WTC11 (cell line): Measurements from ENCODE around the gene HOXA1. TPM values are rescaled to one million over a fixed set of nuclear protein-coding genes. Genes with fewer than 3 reads are reported as not detected.

ENCODE experiments used
- ATAC-seq: fragments of 200-7000 bp; cut with Tn5 transposase; 2 replicates; pipeline ENCODE4 v1.10.0; 2021; ENCODE audit warnings: mild to moderate bottlenecking, moderate library complexity
- CTCF ChIA-PET: fragments of 300-600 bp; sonication (Branson Sonifier 250); formaldehyde crosslinking; loops from one replicate; lab custom pipeline; 2021; ENCODE audit warnings: antibody characterized with exemption; lab: Charles Lee
- POLR2A ChIA-PET: fragments of 350-600 bp; sonication (Branson Sonifier 250); formaldehyde crosslinking; loops from one replicate; lab custom pipeline; 2021; ENCODE audit warnings: antibody characterized with exemption; lab: Charles Lee
- DNase-seq: peaks from one replicate; pipeline ENCODE4 v3.0.0; 2021; ENCODE audit warnings: low spot score
- H3K27ac Mint-ChIP-seq: 2 replicates; pipeline ENCODE4 v1.8.0; 2021; ENCODE audit warnings: mixed read lengths
- H3K27me3 Mint-ChIP-seq: 2 replicates; pipeline ENCODE4 v1.8.0; 2021; ENCODE audit warnings: low read depth, mild to moderate bottlenecking, moderate library complexity, mixed read lengths
- H3K36me3 Mint-ChIP-seq: 2 replicates; pipeline ENCODE4 v1.8.0; 2021; ENCODE audit warnings: mixed read lengths
- H3K4me1 Mint-ChIP-seq: 2 replicates; pipeline ENCODE4 v1.8.0; 2022; ENCODE audit warnings: mixed read lengths
- H3K4me3 Mint-ChIP-seq: 2 replicates; pipeline ENCODE4 v1.8.0; 2021; ENCODE audit warnings: mild to moderate bottlenecking, moderate library complexity, mixed read lengths
- H3K9me3 Mint-ChIP-seq: 2 replicates; pipeline ENCODE4 v1.8.0; 2021; ENCODE audit warnings: mixed read lengths
- ARID4B ChIP-seq: sonication (generic); formaldehyde crosslinking; IDR thresholded peaks from 2 replicates; pipeline ENCODE4 v1.8.0; 2023; ENCODE audit warnings: missing genetic modification reagents, mild to moderate bottlenecking, borderline replicate concordance
- ATF1 ChIP-seq: sonication (generic); formaldehyde crosslinking; IDR thresholded peaks from 2 replicates; pipeline ENCODE4 v1.8.1; 2023; ENCODE audit warnings: mild to moderate bottlenecking, moderate library complexity, missing genetic modification reagents
- CDX4 ChIP-seq: fragments of 250-450 bp; sonication (Bioruptor Pico); IDR thresholded peaks from 2 replicates; pipeline ENCODE4 v1.9.0; 2021; ENCODE audit warnings: moderate library complexity, mild to moderate bottlenecking, inconsistent platforms, borderline replicate concordance
- CREB1 ChIP-seq: sonication (generic); formaldehyde crosslinking; IDR thresholded peaks from 2 replicates; pipeline ENCODE4 v1.8.0; 2023; ENCODE audit warnings: mild to moderate bottlenecking, missing genetic modification reagents
- FOXP4 ChIP-seq: sonication (generic); formaldehyde crosslinking; IDR thresholded peaks from 2 replicates; pipeline ENCODE4 v1.8.0; 2022; ENCODE audit warnings: mild to moderate bottlenecking, missing genetic modification reagents
- IRF1 ChIP-seq: sonication (generic); formaldehyde crosslinking; IDR thresholded peaks from 2 replicates; pipeline ENCODE4 v1.8.0; 2023; ENCODE audit warnings: missing genetic modification reagents
- IRF2 ChIP-seq: sonication (generic); formaldehyde crosslinking; IDR thresholded peaks from 2 replicates; pipeline ENCODE4 v1.8.0; 2022; ENCODE audit warnings: low read depth, missing genetic modification reagents, borderline replicate concordance
- MAX ChIP-seq: sonication (generic); formaldehyde crosslinking; IDR thresholded peaks from 2 replicates; pipeline ENCODE4 v1.8.0; 2022; ENCODE audit warnings: mild to moderate bottlenecking, missing genetic modification reagents
- MXD4 ChIP-seq: fragments of 250-450 bp; sonication (Bioruptor Pico); IDR thresholded peaks from 2 replicates; pipeline ENCODE4 v1.8.0; 2021; ENCODE audit warnings: mild to moderate bottlenecking, moderate library complexity, borderline replicate concordance
- NR1H2 ChIP-seq: sonication (generic); formaldehyde crosslinking; IDR thresholded peaks from 2 replicates; pipeline ENCODE4 v1.9.0; 2021; ENCODE audit warnings: mild to moderate bottlenecking, moderate library complexity, missing genetic modification reagents
- PRRX2 ChIP-seq: fragments of 250-450 bp; sonication (Bioruptor Pico); IDR thresholded peaks from 2 replicates; pipeline ENCODE4 v1.8.0; 2021; ENCODE audit warnings: mild to moderate bottlenecking
- SMAD4 ChIP-seq: sonication (generic); formaldehyde crosslinking; IDR thresholded peaks from 2 replicates; pipeline ENCODE4 v1.8.0; 2022; ENCODE audit warnings: mild to moderate bottlenecking, missing genetic modification reagents
- SOX15 ChIP-seq: fragments of 250-450 bp; sonication (Bioruptor Pico); IDR thresholded peaks from 2 replicates; pipeline ENCODE4 v1.9.0; 2021; ENCODE audit warnings: mild to moderate bottlenecking
- SP1 ChIP-seq: sonication (generic); formaldehyde crosslinking; conservative IDR thresholded peaks from 2 replicates; pipeline ENCODE4 v1.8.1; 2022; ENCODE audit warnings: missing genetic modification reagents
- STAT6 ChIP-seq: sonication (generic); formaldehyde crosslinking; conservative IDR thresholded peaks from 2 replicates; pipeline ENCODE4 v1.8.1; 2023; ENCODE audit warnings: mild to moderate bottlenecking, low read depth, missing genetic modification reagents, moderate library complexity
- TEAD4 ChIP-seq: sonication (generic); formaldehyde crosslinking; IDR thresholded peaks from 2 replicates; pipeline ENCODE4 v1.8.0; 2022; ENCODE audit warnings: mild to moderate bottlenecking, missing genetic modification reagents
- TP53 ChIP-seq: sonication (generic); formaldehyde crosslinking; IDR thresholded peaks from 2 replicates; pipeline ENCODE4 v1.8.1; 2023; ENCODE audit warnings: mild to moderate bottlenecking, missing genetic modification reagents
- ZNF263 ChIP-seq: sonication (generic); formaldehyde crosslinking; IDR thresholded peaks from 2 replicates; pipeline ENCODE4 v1.8.1; 2022; ENCODE audit warnings: low read depth, mild to moderate bottlenecking, moderate library complexity, missing genetic modification reagents
- ZNF281 ChIP-seq: sonication (generic); formaldehyde crosslinking; IDR thresholded peaks from 2 replicates; pipeline ENCODE4 v1.8.0; 2023; ENCODE audit warnings: mild to moderate bottlenecking, missing genetic modification reagents
- ZNF423 ChIP-seq: fragments of 250-450 bp; sonication (Bioruptor Pico); IDR thresholded peaks from 2 replicates; pipeline ENCODE4 v2.1.2; 2022; ENCODE audit warnings: mild to moderate bottlenecking, moderate library complexity
- total RNA-seq: library from RNA; stranded (reverse); gene quantifications from 3 replicates; pipeline ENCODE4 v1.2.3, GENCODE V29; 2021
- TF ChIP-seq, protein P1 (sequence below): sonication (generic); formaldehyde crosslinking; IDR thresholded peaks from 2 replicates; pipeline ENCODE4 v1.8.1; 2022; ENCODE audit warnings: mild to moderate bottlenecking, moderate library complexity, missing genetic modification reagents

HOXA1 gene
- total RNA-seq, 1 experiment from 2014 or later = not detected

- TF ChIP-seq SOX15 (CRISPR knock-in tag) (no peak), SMAD4 (no peak), IRF1 (CRISPR knock-in tag) (no peak; the same call in 1 of the 2 replicates), ZNF263 (CRISPR knock-in tag) (peak; percentile 79), ATF1 (CRISPR knock-in tag) (0 out of 2 replicates have a peak, but pooled peaks have one; percentile 58), CREB1 (CRISPR knock-in tag) (peak; percentile 94), PRRX2 (CRISPR knock-in tag) (no peak), NR1H2 (CRISPR knock-in tag) (no peak)
Observed at GRCh38 chr7:27088002-27088922, 7.5 kb downstream of the HOXA1 start (continued).

DNA sequence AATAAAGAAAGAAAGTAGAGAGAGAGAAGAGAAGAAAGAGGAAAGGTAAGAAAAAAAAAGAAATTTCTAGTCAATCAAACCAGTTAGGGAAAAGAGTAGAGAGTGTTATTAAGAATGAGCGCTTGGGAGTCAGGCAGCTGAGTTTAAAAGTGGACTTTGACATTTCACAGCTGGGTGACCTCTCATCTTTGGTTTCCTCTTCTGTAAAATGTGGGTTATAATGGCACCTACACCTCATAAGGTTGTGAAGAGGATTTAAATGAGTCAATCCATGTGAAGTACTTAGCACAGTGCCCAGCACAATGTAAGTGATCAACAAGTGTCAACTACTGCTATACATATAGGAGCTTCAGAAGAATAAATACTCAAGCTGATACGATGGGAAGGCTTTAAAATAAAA lies 12.2 kb downstream of the HOXA1 start:
- DNase-seq = no peak
- H3K4me1 Mint-ChIP-seq = peaks cover 9% of the 10 kb centered on the region; the same call in 1 of the 2 replicates
- H3K4me3 Mint-ChIP-seq = no peak overlapping the region
- ChIA-PET POLR2A (no interaction called here), CTCF (interaction anchor here (1.3 kb wide), 1 partner anchor 78 kb away, joined by 3 read pairs; no protein-coding TSS in a partner anchor)
- H3K27me3 Mint-ChIP-seq = peaks cover 72% of the 10 kb centered on the region
- no peak for ATAC-seq
- TF ChIP-seq SP1 (CRISPR knock-in tag) (no peak), TEAD4 (CRISPR knock-in tag) (no peak), STAT6 (CRISPR knock-in tag) (no peak), ZNF281 (no peak), IRF2 (CRISPR knock-in tag) (no peak), MXD4 (CRISPR knock-in tag) (no peak), ARID4B (CRISPR knock-in tag) (no peak), MAX (CRISPR knock-in tag) (no peak), ZNF423 (CRISPR knock-in tag) (no peak), CDX4 (CRISPR knock-in tag) (no peak), FOXP4 (no peak), TP53 (CRISPR knock-in tag) (no peak)
- TF ChIP-seq, protein P1, sequence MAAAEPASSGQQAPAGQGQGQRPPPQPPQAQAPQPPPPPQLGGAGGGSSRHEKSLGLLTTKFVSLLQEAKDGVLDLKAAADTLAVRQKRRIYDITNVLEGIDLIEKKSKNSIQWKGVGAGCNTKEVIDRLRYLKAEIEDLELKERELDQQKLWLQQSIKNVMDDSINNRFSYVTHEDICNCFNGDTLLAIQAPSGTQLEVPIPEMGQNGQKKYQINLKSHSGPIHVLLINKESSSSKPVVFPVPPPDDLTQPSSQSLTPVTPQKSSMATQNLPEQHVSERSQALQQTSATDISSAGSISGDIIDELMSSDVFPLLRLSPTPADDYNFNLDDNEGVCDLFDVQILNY (CRISPR knock-in tag) = no peak
- no peaks in the 10 kb centered on the region for H3K9me3 Mint-ChIP-seq
- H3K36me3 Mint-ChIP-seq = no peaks in the 10 kb centered on the region
- H3K27ac Mint-ChIP-seq = no peak overlapping the region
